BE2C (cell line): Measurements from ENCODE around the gene WNT8B.
A peak's percentile ranks its signal among the peaks of the same experiment; 100 is the strongest.

Experiments used
- DNase-seq: peaks from one replicate; pipeline ENCODE4 v3.0.0-alpha.2; 2020
- H3K27me3 ChIP-seq: fragments of 250-450 bp; sonication (Bioruptor Pico); 2 replicates; pipeline ENCODE4 v1.5.1; 2020; ENCODE audit warnings: mild to moderate bottlenecking
- H3K36me3 ChIP-seq: fragments of 250-450 bp; sonication (Bioruptor Pico); 2 replicates; pipeline ENCODE4 v1.5.1; 2020; ENCODE audit warnings: mild to moderate bottlenecking
- H3K4me1 ChIP-seq: fragments of 250-450 bp; sonication (Bioruptor Pico); 2 replicates; pipeline ENCODE4 v1.5.1; 2020
- H3K4me3 ChIP-seq: 2 replicates; pipeline ENCODE4 v1.5.1; 2011; ENCODE audit warnings: low read depth, low read length
- H3K9me3 ChIP-seq: fragments of 250-450 bp; sonication (Bioruptor Pico); 2 replicates; pipeline ENCODE4 v1.5.1; 2020
- CTCF ChIP-seq: IDR thresholded peaks from 2 replicates; pipeline ENCODE4 v1.5.1; 2012; ENCODE audit warnings: mild to moderate bottlenecking, low read depth, low read length

The WNT8B gene

GRCh38 chr10:100524638-100525037 is 61.8 kb downstream of the WNT8B start:
- H3K4me1 ChIP-seq: peaks cover 3% of the 10 kb centered on the region; the same call in 1 of the 2 replicates
- no peaks in the 10 kb centered on the region for H3K9me3 ChIP-seq
- H3K36me3 ChIP-seq: peaks cover 47% of the 10 kb centered on the region
- peak; percentile 22; the same call in 1 of the 2 replicates for TF ChIP-seq CTCF
- no peak overlapping the region for H3K4me3 ChIP-seq
- H3K27me3 ChIP-seq: no peaks in the 10 kb centered on the region
- DNase-seq: no peak

- Histone ChIP-seq H3K36me3 (peaks cover 44% of the 10 kb centered on the region), H3K9me3 (no peaks in the 10 kb centered on the region), H3K4me3 (peak overlapping the region; percentile 88), H3K27me3 (no peaks in the 10 kb centered on the region), H3K4me1 (peaks cover 3% of the 10 kb centered on the region; the same call in 1 of the 2 replicates)
- no peak for DNase-seq
- TF ChIP-seq CTCF: no peak
Observed at GRCh38 chr10:100528123-100528886, 65.5 kb downstream of the WNT8B start.

- peaks cover 41% of the 10 kb centered on the region for H3K36me3 ChIP-seq
- H3K9me3 ChIP-seq: no peaks in the 10 kb centered on the region
- no peak for TF ChIP-seq CTCF
- peaks cover 3% of the 10 kb centered on the region; the same call in 1 of the 2 replicates for H3K4me1 ChIP-seq
- H3K4me3 ChIP-seq: peak overlapping the region; percentile 88
- no peak for DNase-seq
- H3K27me3 ChIP-seq: no peaks in the 10 kb centered on the region
Observed at GRCh38 chr10:100528921-100529474, 66.2 kb downstream of the WNT8B start.

- H3K9me3 ChIP-seq: no peaks in the 10 kb centered on the region
- no peaks in the 10 kb centered on the region for H3K27me3 ChIP-seq
- H3K4me1 ChIP-seq: peaks cover 3% of the 10 kb centered on the region; the same call in 1 of the 2 replicates
- H3K4me3 ChIP-seq: peak within 1 kb of the TSS; percentile 88
- no peak for TF ChIP-seq CTCF
- peaks cover 34% of the 10 kb centered on the region for H3K36me3 ChIP-seq
- peak; percentile 87 for DNase-seq
Observed at GRCh38 chr10:100529475-100530298, 66.9 kb downstream of the WNT8B start, which contains the start of gene NDUFB8. TSS of gene NDUFB8 (minus strand) at chr10:100529871. CDS start at chr10:100529851, 20 bp downstream.

- no peak for DNase-seq
- H3K36me3 ChIP-seq: peaks cover 15% of the 10 kb centered on the region
- no peak for TF ChIP-seq CTCF
- H3K4me3 ChIP-seq: no peak overlapping the region
- no peaks in the 10 kb centered on the region for H3K9me3 ChIP-seq
- H3K4me1 ChIP-seq: peaks cover 3% of the 10 kb centered on the region; the same call in 1 of the 2 replicates
- H3K27me3 ChIP-seq: no peaks in the 10 kb centered on the region
Observed at GRCh38 chr10:100531761-100532160, 69.0 kb downstream of the WNT8B start.
